ENCODE results near the gene PARD3B. TPM values are rescaled to one million over a fixed set of nuclear protein-coding genes. Genes with fewer than 3 reads are reported as not detected.

Gene PARD3B
- total and polyA plus RNA-seq, 12 donors = 0.46 to 12.4 (median 8.3) TPM

DNA sequence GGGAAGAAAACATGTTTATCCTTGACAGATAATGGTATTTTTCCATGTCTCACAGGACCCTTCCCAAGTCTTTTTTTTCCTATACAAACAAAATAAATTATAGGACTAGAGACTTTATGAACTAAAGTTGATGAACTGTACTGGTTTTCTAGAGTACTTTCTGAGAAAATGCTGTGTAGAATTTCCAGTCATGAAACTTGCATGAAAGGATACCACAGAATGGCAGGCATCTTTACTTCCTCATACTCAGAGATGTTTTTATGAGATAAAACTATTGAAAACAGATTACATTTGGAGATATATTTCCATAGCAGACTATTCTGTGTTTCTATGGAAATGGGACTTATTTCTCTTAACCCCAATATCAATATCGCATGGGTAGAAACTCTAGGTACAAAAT lies 403.5 kb downstream of the PARD3B start:
- Histone ChIP-seq H3K27me3 (no peaks in the 10 kb centered on the region), H3K36me3 (no peaks in the 10 kb centered on the region), H3K4me3 (no peak overlapping the region), H3K27ac (no peak overlapping the region), H3K9me3 (peaks cover 0 to 17% (median 12%) of the 10 kb centered on the region in 11 donors), H3K4me1 (no peaks in the 10 kb centered on the region)
- intact Hi-C loops (cut with DNase I) = no loop called here
- DNase-seq (no peak), ATAC-seq (no peak)
- TF ChIP-seq, protein P1, sequence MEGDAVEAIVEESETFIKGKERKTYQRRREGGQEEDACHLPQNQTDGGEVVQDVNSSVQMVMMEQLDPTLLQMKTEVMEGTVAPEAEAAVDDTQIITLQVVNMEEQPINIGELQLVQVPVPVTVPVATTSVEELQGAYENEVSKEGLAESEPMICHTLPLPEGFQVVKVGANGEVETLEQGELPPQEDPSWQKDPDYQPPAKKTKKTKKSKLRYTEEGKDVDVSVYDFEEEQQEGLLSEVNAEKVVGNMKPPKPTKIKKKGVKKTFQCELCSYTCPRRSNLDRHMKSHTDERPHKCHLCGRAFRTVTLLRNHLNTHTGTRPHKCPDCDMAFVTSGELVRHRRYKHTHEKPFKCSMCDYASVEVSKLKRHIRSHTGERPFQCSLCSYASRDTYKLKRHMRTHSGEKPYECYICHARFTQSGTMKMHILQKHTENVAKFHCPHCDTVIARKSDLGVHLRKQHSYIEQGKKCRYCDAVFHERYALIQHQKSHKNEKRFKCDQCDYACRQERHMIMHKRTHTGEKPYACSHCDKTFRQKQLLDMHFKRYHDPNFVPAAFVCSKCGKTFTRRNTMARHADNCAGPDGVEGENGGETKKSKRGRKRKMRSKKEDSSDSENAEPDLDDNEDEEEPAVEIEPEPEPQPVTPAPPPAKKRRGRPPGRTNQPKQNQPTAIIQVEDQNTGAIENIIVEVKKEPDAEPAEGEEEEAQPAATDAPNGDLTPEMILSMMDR (IDR thresholded peaks at IDR 0.05) = no peak
- 93 to 100% methylated on average over 1 of the region's 1 CpG for WGBS, 2 donors

DNA sequence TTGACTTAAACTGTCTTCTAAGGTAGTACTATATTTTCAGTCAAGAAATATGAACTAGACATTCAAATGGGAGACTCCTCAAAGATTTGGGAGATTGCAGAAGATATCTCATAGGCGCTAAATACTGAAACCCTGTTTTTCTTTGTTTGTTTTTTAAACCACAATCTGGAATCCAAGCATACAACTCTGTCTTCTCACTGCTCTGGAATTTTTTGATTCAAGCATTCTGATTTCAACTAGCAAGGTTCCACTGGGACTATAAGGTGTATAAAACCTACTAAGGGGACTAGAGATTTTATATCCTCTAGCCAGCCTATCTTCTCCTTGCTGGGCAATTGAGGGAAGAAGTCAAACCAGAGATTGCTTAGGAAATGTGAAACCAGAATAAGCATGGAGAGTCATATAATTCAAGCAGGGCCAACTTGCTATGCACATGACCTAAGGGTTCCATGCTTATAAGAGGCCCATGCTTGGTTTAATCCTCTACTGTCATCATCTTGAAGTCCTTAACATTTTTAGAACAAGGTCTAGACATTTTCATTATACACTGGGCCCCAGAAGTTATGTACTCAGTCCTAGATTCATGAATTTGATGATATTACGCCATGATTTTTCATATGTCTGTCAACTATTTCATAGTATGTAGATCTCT lies 405.5 kb downstream of the PARD3B start:
- TF ChIP-seq, protein P1 (IDR thresholded peaks at IDR 0.05) = no peak
- intact Hi-C loops (cut with DNase I) = no loop called here
- Histone ChIP-seq H3K36me3 (no peaks in the 10 kb centered on the region), H3K27me3 (no peaks in the 10 kb centered on the region), H3K4me3 (no peak overlapping the region), H3K27ac (no peak overlapping the region), H3K9me3 (peaks cover 0 to 3% (median 0%) of the 10 kb centered on the region in 11 donors), H3K4me1 (no peaks in the 10 kb centered on the region)
- ATAC-seq (no peak), DNase-seq (no peak)
- WGBS, 2 donors = 97 to 99% methylated on average over 2 of the region's 2 CpGs

DNA sequence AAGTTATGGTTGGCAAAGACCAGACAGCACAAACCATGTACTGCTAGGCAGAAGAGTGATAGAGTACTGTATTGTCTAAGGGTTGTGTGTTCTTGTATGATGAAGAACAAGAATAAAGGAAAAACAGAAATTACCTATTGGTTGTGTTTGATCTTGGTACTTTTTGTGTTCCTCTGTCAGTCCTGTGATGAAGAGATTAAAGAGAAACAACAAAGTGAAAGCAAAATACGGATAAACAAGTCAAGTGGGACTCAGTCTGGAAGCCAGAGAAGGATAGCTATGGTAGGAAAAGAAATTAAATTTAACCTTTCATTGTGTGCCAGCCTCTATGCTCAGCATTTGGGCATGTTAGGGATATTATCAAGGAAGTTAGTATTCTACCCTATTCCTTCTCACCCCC lies 413.1 kb downstream of the PARD3B start:
- no peak for ATAC-seq
- intact Hi-C loops (cut with DNase I) = no loop called here
- H3K9me3 ChIP-seq = no peaks in the 10 kb centered on the region

DNA sequence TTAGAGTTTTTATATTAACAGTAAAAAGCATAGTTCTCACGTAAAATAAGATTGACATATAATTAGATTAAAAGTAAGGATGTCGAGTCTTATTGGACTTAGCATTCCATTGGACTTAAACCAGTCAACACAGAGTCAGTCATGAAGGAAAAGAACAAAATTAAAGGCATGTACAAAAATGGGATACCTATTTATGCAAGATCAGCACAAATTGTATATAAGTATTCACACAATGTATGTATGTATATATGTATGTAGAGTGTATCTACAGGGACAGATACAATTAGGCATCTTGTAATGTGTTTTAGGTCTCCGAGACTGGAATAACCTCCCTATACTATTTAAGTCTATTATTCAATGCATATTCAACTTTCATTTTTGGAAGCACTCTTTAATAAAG lies 419.1 kb downstream of the PARD3B start:
- no peak for ATAC-seq
- Histone ChIP-seq H3K4me1 (peaks cover 0 to 12% (median 9%) of the 10 kb centered on the region in 9 donors), H3K9me3 (no peaks in the 10 kb centered on the region), H3K27me3 (no peaks in the 10 kb centered on the region), H3K36me3 (no peaks in the 10 kb centered on the region), H3K4me3 (no peak overlapping the region), H3K27ac (no peak overlapping the region)
- no peak for DNase-seq
- TF ChIP-seq, protein P1 (IDR thresholded peaks at IDR 0.05) = no peak
- 97 to 98% methylated on average over 3 of the region's 3 CpGs for WGBS, 2 donors
- intact Hi-C loops (cut with DNase I) = no loop called here

More for the DNA sequence above, 413.1 kb downstream of the PARD3B start:
- DNase-seq = no peak
- Histone ChIP-seq H3K4me1 (no peaks in the 10 kb centered on the region), H3K27ac (no peak overlapping the region), H3K27me3 (no peaks in the 10 kb centered on the region), H3K36me3 (no peaks in the 10 kb centered on the region), H3K4me3 (no peak overlapping the region)
- WGBS, 2 donors = 67 to 84% methylated on average over 1 of the region's 1 CpG
- TF ChIP-seq, protein P1 (IDR thresholded peaks at IDR 0.05) = no peak

Measured in heart right ventricle (tissue), 16 donors.